Naive B cell (primary cell): ENCODE data around the gene NME4. TPM values are rescaled to one million over a fixed set of nuclear protein-coding genes. Genes with fewer than 3 reads are reported as not detected.
"Not testable (repeated sequence)": the region's sequence is repeated elsewhere in the genome, so short reads cannot be mapped to it uniquely, and the experiment has no call there.

Source experiments
- ATAC-seq, 2 donors: fragments of 150-1000 bp; cut with Tn5 transposase; 2 replicates each; pipeline ENCODE4 v1.10.0; 2021; ENCODE audit warnings: low read depth in 2 of 2, mild to moderate bottlenecking in 2 of 2, moderate library complexity in 2 of 2
- DNase-seq: peaks from one replicate; pipeline ENCODE4 v3.0.0; 2022
- H3K27ac Mint-ChIP-seq, 6 donors: one replicate each; pipeline ENCODE4 v1.8.0; 2020 to 2022; ENCODE audit warnings: mild to moderate bottlenecking in 6 of 6, mixed read lengths in 6 of 6, moderate library complexity in 5 of 6, inconsistent platforms in 2 of 6
- H3K27me3 Mint-ChIP-seq, 3 donors: one replicate each; pipeline ENCODE4 v1.8.0; 2021 to 2022; ENCODE audit warnings: mixed read lengths in 3 of 3, mild to moderate bottlenecking in 1 of 3
- H3K36me3 Mint-ChIP-seq, 2 donors: one replicate each; pipeline ENCODE4 v1.8.0; 2020 to 2022; ENCODE audit warnings: mixed read lengths in 2 of 2, inconsistent platforms in 1 of 2, mild to moderate bottlenecking in 1 of 2
- H3K4me1 Mint-ChIP-seq, 3 donors: one replicate each; pipeline ENCODE4 v1.8.0; 2020 to 2022; ENCODE audit warnings: mixed read lengths in 3 of 3, inconsistent platforms in 1 of 3, mild to moderate bottlenecking in 1 of 3, moderate library complexity in 1 of 3
- H3K4me3 Mint-ChIP-seq, 8 donors: one replicate each; pipeline ENCODE4 v1.8.0; 2020 to 2022; ENCODE audit warnings: mild to moderate bottlenecking in 8 of 8, mixed read lengths in 8 of 8, moderate library complexity in 8 of 8, inconsistent platforms in 2 of 8
- H3K9me3 Mint-ChIP-seq, 7 donors: one replicate each; pipeline ENCODE4 v1.8.0; 2020 to 2022; ENCODE audit warnings: mixed read lengths in 7 of 7, mild to moderate bottlenecking in 5 of 7, inconsistent platforms in 2 of 7, moderate library complexity in 1 of 7
- polyA plus RNA-seq, 6 donors: library from polyadenylated mRNA; unstranded; fragments of 300-500 nt; fragmentation: Illumina TruSeq; gene quantifications; one replicate each; pipeline ENCODE4 v1.2.3, GENCODE V29; 2021; ENCODE audit warnings: low read depth in 6 of 6

NME4 gene
- polyA plus RNA-seq, 6 donors from 2014 or later: 56.9 to 104 (median 65.1) TPM

- peak overlapping the region; percentile 70 to 96 (median 96) for H3K4me3 Mint-ChIP-seq
- H3K27ac Mint-ChIP-seq: peak overlapping the region; percentile 67 to 98 (median 96)
- H3K9me3 Mint-ChIP-seq: no peaks in the 10 kb centered on the region
- no peaks in the 10 kb centered on the region for H3K27me3 Mint-ChIP-seq
- H3K36me3 Mint-ChIP-seq: no peaks in the 10 kb centered on the region
- DNase-seq: peak; percentile 78
- peaks cover 12 to 35% (median 26%) of the 10 kb centered on the region in 3 donors for H3K4me1 Mint-ChIP-seq
- ATAC-seq: peak; percentile 61 to 76
These were observed 13.5 kb upstream of the NME4 start for GRCh38 chr16:383326-384051.

GRCh38 chr16:386641-387156 lies 10.3 kb upstream of the NME4 start:
- H3K27ac Mint-ChIP-seq: peak overlapping the region in 2 of 6 donors; percentile 15 to 70
- ATAC-seq (no peak), DNase-seq (no peak)
- H3K4me3 Mint-ChIP-seq: peak overlapping the region in 2 of 8 donors; percentile 20 to 64
- no peaks in the 10 kb centered on the region for H3K36me3 Mint-ChIP-seq
- H3K9me3 Mint-ChIP-seq: no peaks in the 10 kb centered on the region
- peaks cover 9 to 28% (median 17%) of the 10 kb centered on the region in 3 donors for H3K4me1 Mint-ChIP-seq
- no peaks in the 10 kb centered on the region for H3K27me3 Mint-ChIP-seq

DNA sequence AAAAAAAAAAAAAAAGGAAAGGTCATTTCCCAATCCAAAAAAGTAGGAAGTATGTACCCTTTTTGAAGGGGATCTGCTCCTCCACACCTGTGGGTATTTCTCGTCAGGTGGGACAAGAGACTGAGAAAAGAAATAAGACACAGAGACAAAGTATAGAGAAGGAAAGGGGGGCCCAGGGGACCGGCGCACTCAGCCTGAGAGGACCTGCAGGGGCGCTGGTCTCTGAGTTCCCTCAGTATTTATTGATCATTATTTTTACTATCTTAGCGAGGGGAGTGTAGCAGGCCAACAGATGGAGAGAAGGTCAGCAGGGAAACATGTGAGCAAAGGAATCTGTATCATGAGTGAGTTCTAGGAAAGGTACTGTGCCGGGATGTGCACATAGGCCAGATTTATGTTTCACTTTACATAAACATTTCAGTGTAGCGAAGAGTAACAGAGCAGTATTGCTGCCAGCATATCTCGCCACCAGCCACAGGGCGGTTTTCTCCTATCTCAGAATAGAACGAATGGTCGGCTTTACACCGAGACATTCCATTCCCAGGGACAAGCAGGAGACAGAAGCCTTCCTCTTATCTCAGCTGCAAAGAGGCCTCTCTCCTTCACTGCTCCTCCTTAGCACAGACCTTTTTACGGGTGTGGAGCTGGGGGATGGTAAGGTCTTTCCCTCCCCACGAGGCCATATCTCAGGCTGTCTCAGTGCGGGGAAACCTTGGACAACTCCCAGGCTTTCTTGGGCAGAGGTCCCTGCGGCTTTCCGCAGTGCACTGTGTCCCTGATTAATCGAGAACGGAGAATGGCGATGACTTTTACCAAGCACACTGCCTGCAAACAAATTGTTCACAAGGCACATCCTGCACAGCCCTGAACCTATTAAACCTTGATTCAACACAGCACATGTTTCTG lies 9.0 kb upstream of the NME4 start:
- not testable (repeated sequence) for DNase-seq, H3K27me3 Mint-ChIP-seq, H3K9me3 Mint-ChIP-seq, H3K36me3 Mint-ChIP-seq, ATAC-seq
- H3K4me1 Mint-ChIP-seq: peaks cover 9 to 23% (median 17%) of the 10 kb centered on the region in 3 donors
- H3K27ac Mint-ChIP-seq: peak overlapping the region in 2 of 6 donors; percentile 76 to 88
- peak overlapping the region in 1 of 8 donors; percentile 64 for H3K4me3 Mint-ChIP-seq

- H3K4me1 Mint-ChIP-seq: peaks cover 3 to 12% (median 3%) of the 10 kb centered on the region in 3 donors
- H3K27ac Mint-ChIP-seq: no peak overlapping the region
- ATAC-seq (no peak), DNase-seq (no peak)
- no peaks in the 10 kb centered on the region for H3K27me3 Mint-ChIP-seq
- H3K4me3 Mint-ChIP-seq: no peak overlapping the region
- H3K9me3 Mint-ChIP-seq: no peaks in the 10 kb centered on the region
- no peaks in the 10 kb centered on the region for H3K36me3 Mint-ChIP-seq
These were observed 7.6 kb upstream of the NME4 start for GRCh38 chr16:389352-389751.

DNA sequence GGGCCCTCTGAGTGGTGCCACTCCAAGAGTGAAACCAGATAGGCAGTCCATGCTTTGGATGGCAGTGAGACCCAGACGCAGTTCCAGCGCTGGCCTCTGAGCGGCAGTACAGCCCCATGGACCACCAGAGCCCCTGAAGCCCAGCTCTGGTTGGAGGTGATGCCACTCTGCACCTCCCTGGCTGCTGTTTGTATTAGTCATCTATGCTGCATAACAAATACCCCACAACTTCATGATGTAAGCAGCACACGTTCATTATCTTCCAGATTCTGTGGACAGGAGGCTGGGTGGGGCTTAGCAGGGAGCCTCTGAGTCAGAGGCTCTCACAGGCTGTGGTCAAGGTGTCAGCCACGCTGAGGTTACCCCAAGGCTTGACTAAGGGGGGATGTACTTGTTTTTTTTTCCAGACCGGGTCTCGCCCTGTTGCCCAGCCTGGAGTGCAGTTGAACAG lies 5.1 kb upstream of the NME4 start:
- Mint-ChIP-seq H3K4me3 (peak overlapping the region in 2 of 8 donors; percentile 39 to 56), H3K36me3 (no peaks in the 10 kb centered on the region)
- DNase-seq: peak; percentile 68

GRCh38 chr16:392450-393030 lies 4.5 kb upstream of the NME4 start:
- H3K4me3 Mint-ChIP-seq: peak overlapping the region in 1 of 8 donors; percentile 21
- no peaks in the 10 kb centered on the region for H3K27me3 Mint-ChIP-seq
- no peaks in the 10 kb centered on the region for H3K36me3 Mint-ChIP-seq
- ATAC-seq: no peak
- no peaks in the 10 kb centered on the region for H3K9me3 Mint-ChIP-seq
- peaks cover 9 to 28% (median 12%) of the 10 kb centered on the region in 3 donors for H3K4me1 Mint-ChIP-seq
- DNase-seq: no peak
- H3K27ac Mint-ChIP-seq: no peak overlapping the region

More for the DNA sequence above, 5.1 kb upstream of the NME4 start:
- H3K27me3 Mint-ChIP-seq: no peaks in the 10 kb centered on the region
- peaks cover 9 to 28% (median 11%) of the 10 kb centered on the region in 3 donors for H3K4me1 Mint-ChIP-seq
- no peak overlapping the region for H3K27ac Mint-ChIP-seq
- peak; percentile 79 to 87 for ATAC-seq
- no peaks in the 10 kb centered on the region for H3K9me3 Mint-ChIP-seq

- H3K9me3 Mint-ChIP-seq: no peaks in the 10 kb centered on the region
- H3K27me3 Mint-ChIP-seq: no peaks in the 10 kb centered on the region
- DNase-seq (no peak), ATAC-seq (no peak)
- H3K4me3 Mint-ChIP-seq: peak overlapping the region; percentile 82 to 95 (median 91)
- peak overlapping the region in 5 of 6 donors; percentile 1 to 95 (median 87) for H3K27ac Mint-ChIP-seq
- no peaks in the 10 kb centered on the region for H3K36me3 Mint-ChIP-seq
- H3K4me1 Mint-ChIP-seq: peaks cover 21 to 43% (median 22%) of the 10 kb centered on the region in 3 donors
These were observed 800 bp upstream of the NME4 start for GRCh38 chr16:396199-396598.

- Mint-ChIP-seq H3K4me3 (peak overlapping the region; percentile 82 to 95 (median 91)), H3K27ac (peak overlapping the region in 5 of 6 donors; percentile 1 to 95 (median 87)), H3K9me3 (no peaks in the 10 kb centered on the region), H3K36me3 (no peaks in the 10 kb centered on the region), H3K27me3 (no peaks in the 10 kb centered on the region), H3K4me1 (peaks cover 21 to 43% (median 22%) of the 10 kb centered on the region in 3 donors)
- DNase-seq: no peak
- no peak for ATAC-seq
These were observed 394 bp upstream of the NME4 start for GRCh38 chr16:396605-397004.

- ATAC-seq: no peak
- no peaks in the 10 kb centered on the region for H3K9me3 Mint-ChIP-seq
- H3K36me3 Mint-ChIP-seq: no peaks in the 10 kb centered on the region
- H3K27me3 Mint-ChIP-seq: no peaks in the 10 kb centered on the region
- peak overlapping the region; percentile 69 to 96 (median 80) for H3K4me3 Mint-ChIP-seq
- peak; percentile 25 for DNase-seq
- peaks cover 21 to 44% (median 22%) of the 10 kb centered on the region in 3 donors for H3K4me1 Mint-ChIP-seq
- peak overlapping the region in 3 of 6 donors; percentile 84 to 94 (median 89) for H3K27ac Mint-ChIP-seq
These were observed 835 bp downstream of the NME4 start for GRCh38 chr16:397736-398332.

GRCh38 chr16:398561-399339 lies 1.8 kb downstream of the NME4 start:
- H3K4me1 Mint-ChIP-seq: peaks cover 21 to 44% (median 22%) of the 10 kb centered on the region in 3 donors
- H3K27ac Mint-ChIP-seq: peak overlapping the region in 5 of 6 donors; percentile 30 to 94 (median 68)
- DNase-seq: no peak
- H3K9me3 Mint-ChIP-seq: no peaks in the 10 kb centered on the region
- H3K27me3 Mint-ChIP-seq: no peaks in the 10 kb centered on the region
- H3K4me3 Mint-ChIP-seq: peak overlapping the region; percentile 69 to 98 (median 84)
- ATAC-seq: no peak
- no peaks in the 10 kb centered on the region for H3K36me3 Mint-ChIP-seq

DNA sequence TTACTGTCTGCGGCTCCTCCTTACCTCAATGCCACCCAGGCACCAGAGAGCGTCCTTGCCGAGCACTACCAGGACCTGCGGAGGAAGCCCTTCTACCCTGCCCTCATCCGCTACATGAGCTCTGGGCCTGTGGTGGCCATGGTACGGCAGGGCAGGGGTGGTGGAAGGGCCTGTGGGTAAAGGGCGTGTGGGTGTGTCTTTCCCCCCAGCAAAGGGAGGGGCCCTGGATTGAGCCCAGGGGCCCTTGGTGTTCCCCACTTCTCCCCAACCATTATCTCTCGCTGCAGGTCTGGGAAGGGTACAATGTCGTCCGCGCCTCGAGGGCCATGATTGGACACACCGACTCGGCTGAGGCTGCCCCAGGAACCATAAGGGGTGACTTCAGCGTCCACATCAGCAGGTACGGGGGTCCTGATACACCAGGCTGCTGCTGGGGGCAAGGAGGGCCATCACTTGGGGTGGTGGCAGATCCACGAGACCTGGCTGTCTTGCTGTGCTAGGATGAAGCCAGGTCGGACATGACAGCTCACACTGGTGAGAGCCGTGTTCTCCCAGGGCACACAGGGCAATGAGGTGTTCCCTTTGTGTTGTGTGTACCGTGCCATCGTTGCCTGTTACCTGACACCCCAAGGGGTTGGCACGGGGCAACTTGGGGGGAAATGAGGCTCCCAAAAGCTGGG lies 2.5 kb downstream of the NME4 start:
- DNase-seq: no peak
- Mint-ChIP-seq H3K27me3 (no peaks in the 10 kb centered on the region), H3K4me3 (peak overlapping the region in 6 of 8 donors; percentile 44 to 98 (median 74)), H3K36me3 (no peaks in the 10 kb centered on the region), H3K4me1 (peaks cover 21 to 41% (median 22%) of the 10 kb centered on the region in 3 donors), H3K27ac (peak overlapping the region in 5 of 6 donors; percentile 30 to 99 (median 94)), H3K9me3 (no peaks in the 10 kb centered on the region)
- no peak for ATAC-seq
